H1 (cell line): ENCODE results near the gene FBXO38. TPM values are rescaled to one million over a fixed set of nuclear protein-coding genes. Genes with fewer than 3 reads are reported as not detected.

Experiments used
- BACH1 ChIP-seq: IDR thresholded peaks from 2 replicates; pipeline ENCODE4 v1.6.1; 2012; ENCODE audit warnings: low read length, improper control_type of control experiment
- CHD7 ChIP-seq: fragments of 300-600 bp; sonication (generic); IDR thresholded peaks from 2 replicates; pipeline ENCODE4 v1.7.1; 2012; ENCODE audit warnings: low read length, moderate library complexity, mild to moderate bottlenecking, inconsistent platforms; ENCODE audit not compliant: insufficient replicate concordance
- GABPA ChIP-seq: IDR thresholded peaks from 2 replicates; pipeline ENCODE4 v1.6.1; 2011; ENCODE audit warnings: mild to moderate bottlenecking, low read length, moderate library complexity, borderline replicate concordance; ENCODE audit not compliant: insufficient read depth
- polyA plus RNA-seq, 7 experiments: library from polyadenylated mRNA; depleted of rRNA in 3 of 7; stranded (reverse) in 5 of 7; unstranded in 2 of 7; fragments of >200 nt in 5 of 7; fragments of 200-250 nt in 2 of 7; gene quantifications; 1 replicate in 5 of 7; 2 replicates in 1 of 7; 4 replicates in 1 of 7; pipeline versions ENCODE4 v1.2.1 to v1.2.3, GENCODE V29; 2011 to 2013; ENCODE audit warnings: missing spikeins in 2 of 7, mixed read lengths in 2 of 7
- total RNA-seq: library from RNA; stranded (reverse); fragmentation: NEBNext Ultra II Directional; extraction: Animal tissue kit (Norgen Biotek cat#: 25700); gene quantifications from 2 replicates; pipeline ENCODE4 v1.2.1, GENCODE V29; 2021

FBXO38 gene
- total and polyA plus RNA-seq, 2 of the 8 experiments (the other 6 are each of a cell fraction or from before 2014, with no cell fraction given), result 9.1 to 34.3 TPM

- TF ChIP-seq CHD7 (no peak), BACH1 (no peak), GABPA (no peak)
These were observed 10.8 kb downstream of the FBXO38 start (continued) for GRCh38 chr5:148394587-148395019.
